ENCODE data around the gene RXFP1. TPM values are rescaled to one million over a fixed set of nuclear protein-coding genes. Genes with fewer than 3 reads are reported as not detected.
"Not testable (repeated sequence)": the region's sequence is repeated elsewhere in the genome, so short reads cannot be mapped to it uniquely, and the experiment has no call there.

RXFP1 gene
- polyA plus RNA-seq, 1 donor: 0.19 TPM

DNA sequence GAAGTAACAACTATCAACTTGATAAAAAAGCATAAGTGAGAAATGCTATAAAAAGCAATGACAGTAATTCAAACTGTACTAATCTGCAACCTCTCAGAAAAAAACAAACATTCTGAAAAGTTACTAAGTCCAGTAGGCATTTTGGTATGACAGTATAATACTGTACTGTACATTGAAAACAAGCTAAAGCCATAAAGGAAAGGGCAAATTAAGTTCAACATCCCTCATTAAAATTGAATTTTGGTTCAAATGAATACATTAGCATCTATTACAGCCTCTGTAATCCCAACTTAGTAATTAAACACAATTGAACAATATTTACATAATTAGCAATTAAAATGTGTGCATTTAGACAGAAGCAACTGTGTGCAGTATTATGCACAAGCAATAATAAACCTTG is 96.3 kb downstream of the RXFP1 start:
- DNase-seq: no peak

DNA sequence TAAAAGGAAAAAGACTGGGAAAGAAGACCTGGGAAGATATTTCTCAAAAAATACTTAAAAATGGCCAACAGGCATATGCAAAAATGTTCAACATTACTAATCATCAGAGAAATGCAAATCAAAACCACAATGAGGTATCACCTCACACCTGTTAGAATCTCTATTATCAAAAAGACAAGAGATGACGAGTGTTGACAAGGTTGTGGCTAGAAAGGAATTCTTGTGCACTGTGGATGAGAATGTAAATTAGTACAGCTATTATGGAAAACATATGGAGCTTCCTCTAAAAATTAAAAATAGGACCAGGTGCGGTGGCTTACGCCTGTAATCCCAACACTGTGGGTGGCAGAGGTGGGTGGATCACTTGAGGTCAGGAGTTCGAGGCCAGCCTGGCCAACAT is 100.0 kb downstream of the RXFP1 start:
- DNase-seq: no peak

DNA sequence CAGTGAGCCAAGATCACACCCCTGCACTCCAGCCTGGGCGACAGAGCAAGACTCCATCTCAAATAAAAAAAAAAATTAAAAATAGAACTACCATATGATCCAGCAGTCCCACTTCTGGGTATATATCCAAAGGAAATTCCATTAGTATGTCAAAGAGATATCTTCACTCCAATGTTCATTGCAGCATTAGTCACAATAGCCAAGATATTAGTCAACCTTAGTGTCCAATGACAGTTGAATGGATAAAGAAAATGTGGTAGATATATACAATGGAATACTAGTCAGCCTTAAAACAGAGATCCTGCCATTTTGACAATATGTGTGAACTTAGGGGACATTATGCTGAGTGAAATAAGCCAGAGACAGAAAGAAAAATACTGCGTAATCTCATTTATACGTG is 100.6 kb downstream of the RXFP1 start:
- no peak for DNase-seq

DNA sequence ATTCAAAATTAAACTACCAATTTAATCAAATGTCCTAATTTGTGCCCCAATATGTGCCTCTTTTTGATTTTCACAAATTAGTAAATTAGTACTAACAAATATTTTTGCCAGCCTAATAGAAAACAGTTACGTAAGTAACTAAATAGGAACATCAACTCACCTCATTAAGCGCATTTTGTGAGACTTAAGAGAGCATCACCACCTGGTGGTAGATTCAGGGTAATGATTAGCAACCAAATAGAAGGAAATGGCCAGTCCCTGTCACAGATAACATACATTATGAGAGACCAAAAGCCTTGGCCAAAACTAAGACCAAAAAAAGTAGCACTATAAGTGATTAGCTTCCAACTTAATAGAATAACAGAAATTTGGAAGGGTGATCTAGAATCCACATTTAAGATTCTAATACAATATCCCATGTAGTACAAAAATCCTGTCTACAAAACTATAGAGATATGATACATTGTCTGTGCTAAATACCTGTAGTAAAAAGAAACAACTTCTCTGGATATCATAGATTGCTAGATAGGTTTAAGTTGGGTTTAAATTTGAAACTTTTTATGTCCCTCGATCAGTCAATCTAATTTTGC is 103.3 kb downstream of the RXFP1 start:
- DNase-seq: peak; percentile 50

DNA sequence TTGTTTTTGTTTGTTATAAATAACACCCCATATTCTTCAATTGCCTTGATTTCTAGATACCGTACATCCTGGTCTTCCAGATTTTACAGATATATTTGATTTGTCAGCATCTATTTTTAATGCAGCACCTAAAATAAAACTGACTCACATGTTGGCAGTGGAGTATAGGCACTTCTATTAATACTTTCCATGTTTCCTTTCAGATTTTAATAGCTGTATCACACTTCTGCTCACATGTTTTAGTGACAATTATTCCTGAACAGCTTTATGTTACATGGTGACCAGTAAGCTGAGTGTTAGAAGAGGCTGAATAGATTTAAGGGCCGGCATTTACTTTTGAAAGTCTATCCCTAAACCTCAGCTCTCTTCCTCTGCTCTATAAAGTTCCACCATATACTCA is 103.9 kb downstream of the RXFP1 start:
- DNase-seq: no peak

DNA sequence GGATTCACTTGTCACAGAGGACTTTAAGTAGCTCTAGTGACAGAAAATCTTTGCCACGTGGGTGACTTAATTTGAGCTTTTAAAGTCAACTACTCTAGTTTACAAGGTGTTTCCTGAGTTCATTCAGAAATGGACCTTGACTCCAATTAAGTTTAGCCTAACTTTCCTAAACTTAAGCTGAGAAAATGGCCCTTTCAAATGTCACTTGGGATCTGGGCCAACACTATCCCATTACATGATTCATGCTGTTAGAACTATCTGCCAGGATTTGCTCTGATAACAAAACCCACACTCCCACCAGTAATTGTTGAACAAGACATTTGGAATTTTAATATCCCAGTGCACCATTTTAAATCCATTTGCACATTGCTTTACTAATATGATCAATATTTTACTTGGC is 109.2 kb downstream of the RXFP1 start:
- DNase-seq: no peak

DNA sequence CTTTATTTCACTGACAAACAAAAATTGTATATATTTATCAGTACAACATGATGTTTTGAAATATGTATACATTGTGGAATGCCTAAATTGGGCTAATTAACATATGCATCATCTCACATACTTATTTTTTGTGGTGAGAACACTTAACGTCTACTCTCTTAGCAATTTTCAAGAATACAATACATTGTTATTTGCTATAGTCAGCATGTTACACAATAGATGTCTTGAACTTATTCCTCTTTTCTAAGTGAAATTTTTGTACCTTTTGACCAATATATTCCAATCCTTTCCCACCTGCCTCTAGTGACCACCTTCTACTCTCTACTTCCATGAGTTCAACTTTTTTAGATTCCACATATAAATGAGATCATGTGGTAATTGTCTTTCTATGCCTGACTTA is 114.9 kb downstream of the RXFP1 start:
- no peak for DNase-seq

DNA sequence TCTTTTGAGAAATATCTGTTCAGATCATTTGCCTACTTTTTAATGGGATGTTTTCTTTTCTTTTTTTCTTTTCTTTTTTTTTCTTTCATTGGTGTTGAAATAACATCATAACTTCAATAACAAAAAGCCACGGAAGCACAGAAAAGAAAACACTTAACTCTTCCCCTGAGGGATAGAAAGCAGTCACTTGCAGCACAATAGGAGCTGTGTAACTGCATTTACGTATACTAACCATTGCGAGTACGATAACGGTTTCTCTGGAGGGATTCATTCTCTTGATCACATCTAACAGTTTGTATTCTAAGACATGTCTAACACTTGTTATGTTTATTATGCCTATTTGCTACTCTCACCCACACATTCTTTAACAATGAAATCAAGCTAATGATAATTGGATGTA is 122.7 kb downstream of the RXFP1 start:
- no peak for DNase-seq

DNA sequence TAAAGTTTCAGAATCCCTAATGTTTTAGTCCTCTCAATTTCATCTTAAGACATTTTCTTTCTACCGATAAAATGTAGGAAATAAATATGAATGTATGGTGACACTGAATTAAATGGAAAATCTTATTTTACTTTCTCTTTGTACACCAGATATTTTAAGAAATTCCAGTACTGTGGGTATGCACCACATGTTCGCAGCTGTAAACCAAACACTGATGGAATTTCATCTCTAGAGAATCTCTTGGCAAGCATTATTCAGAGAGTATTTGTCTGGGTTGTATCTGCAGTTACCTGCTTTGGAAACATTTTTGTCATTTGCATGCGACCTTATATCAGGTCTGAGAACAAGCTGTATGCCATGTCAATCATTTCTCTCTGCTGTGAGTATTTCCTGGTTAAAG is 123.1 kb downstream of the RXFP1 start:
- no peak for DNase-seq

DNA sequence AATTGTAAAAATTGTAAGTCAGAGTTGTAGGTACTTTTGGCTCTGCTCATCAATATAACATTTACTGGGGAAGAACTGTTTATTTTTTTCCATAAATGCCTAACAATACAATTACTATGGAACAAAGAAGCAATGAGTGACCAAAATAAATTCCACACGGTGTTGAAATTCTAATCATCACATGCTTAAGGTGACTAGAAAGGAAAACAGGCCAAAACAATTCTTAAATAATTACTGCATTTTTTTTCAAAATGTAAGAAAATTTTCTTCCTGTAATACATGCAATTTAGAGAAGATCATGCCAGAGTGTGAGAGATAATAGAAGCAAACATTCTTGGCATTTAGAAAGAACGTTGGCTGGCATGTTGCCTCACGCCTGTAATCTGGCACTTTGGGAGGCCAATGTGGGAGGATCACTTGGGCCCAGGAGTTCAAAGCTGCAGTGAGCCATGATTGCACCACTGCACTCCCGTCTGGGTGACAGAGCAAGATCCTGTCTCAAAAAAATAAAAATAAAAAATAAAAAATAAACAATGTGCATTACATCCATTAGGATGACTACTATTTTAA is 127.5 kb downstream of the RXFP1 start:
- DNase-seq: no peak

DNA sequence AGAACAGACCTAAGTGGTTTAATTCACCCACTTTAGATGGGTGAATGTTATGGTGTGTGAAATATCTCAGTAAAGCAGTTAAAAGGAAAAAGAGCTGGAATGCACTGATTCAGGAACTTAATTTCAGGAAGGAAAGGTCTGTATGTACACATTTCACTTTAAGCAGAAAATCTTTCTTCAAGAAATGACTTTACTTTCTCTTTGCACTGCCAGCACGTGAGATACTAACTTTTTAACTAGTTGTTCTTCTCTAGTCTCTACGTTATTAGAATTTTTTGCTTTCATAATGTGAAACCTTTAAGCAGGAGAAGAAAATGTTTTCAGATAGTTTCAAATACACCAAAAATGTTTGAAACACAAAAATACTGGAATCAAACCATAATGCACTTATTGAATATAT is 131.2 kb downstream of the RXFP1 start:
- DNase-seq: no peak

DNA sequence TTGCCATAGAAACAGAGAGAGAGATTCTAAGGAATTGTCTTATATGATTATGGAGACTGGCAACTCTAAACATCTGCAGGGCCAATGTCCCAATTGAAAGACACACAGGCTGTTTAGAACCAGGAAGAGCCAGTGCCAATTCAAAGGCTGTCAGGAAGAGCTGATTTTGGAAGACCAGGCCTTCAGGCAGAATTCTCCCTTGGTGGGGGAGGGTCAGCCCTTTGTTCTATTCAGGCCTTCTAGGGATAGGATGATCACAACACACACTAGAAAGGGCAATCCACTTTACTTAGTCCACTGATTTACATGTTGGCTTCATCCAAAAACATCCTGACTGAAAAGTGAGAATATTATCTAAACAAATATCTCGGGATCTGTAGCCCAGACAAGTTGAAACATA is 134.8 kb downstream of the RXFP1 start:
- no peak for DNase-seq

DNA sequence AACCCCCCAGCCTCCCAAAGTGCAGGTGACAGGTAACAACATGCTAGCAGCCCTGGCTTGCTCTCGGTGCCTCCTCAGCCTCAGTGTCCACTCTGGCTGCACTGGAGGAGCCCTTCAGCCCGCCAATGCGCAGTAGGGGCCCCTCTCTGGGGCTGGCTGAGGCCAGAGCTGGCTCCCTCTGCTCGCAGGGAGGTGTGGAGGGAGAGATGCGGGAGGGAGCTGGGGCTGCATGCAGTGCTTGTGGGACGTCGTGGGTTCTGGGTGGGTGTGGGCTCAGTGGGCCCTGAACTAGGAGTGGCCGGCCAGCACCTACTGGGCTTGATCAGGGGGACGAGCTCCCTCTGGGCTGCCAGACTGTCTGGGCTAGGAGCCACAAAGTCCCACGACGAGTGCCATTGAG is 135.6 kb downstream of the RXFP1 start:
- DNase-seq: no peak

DNA sequence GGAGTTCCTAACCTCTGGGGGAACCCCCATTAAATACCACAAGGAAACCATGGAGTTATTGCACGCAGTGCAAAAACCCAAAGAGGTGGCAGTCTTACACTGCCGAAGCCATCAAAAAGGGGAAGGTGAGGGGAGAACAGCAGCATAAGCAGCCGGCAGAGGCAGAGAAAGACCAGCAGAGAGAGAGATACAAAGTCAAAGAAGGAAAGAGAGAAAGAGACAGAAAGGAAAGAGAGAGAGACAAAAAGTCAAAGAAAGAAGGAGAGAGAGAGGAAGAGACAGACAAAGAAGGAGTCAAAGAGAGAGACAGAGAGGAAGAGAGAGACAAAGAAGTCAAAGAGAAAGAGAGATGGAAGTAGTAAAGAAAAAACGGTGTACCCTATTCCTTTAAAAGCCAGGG is 141.6 kb downstream of the RXFP1 start:
- DNase-seq: not testable (repeated sequence)

DNA sequence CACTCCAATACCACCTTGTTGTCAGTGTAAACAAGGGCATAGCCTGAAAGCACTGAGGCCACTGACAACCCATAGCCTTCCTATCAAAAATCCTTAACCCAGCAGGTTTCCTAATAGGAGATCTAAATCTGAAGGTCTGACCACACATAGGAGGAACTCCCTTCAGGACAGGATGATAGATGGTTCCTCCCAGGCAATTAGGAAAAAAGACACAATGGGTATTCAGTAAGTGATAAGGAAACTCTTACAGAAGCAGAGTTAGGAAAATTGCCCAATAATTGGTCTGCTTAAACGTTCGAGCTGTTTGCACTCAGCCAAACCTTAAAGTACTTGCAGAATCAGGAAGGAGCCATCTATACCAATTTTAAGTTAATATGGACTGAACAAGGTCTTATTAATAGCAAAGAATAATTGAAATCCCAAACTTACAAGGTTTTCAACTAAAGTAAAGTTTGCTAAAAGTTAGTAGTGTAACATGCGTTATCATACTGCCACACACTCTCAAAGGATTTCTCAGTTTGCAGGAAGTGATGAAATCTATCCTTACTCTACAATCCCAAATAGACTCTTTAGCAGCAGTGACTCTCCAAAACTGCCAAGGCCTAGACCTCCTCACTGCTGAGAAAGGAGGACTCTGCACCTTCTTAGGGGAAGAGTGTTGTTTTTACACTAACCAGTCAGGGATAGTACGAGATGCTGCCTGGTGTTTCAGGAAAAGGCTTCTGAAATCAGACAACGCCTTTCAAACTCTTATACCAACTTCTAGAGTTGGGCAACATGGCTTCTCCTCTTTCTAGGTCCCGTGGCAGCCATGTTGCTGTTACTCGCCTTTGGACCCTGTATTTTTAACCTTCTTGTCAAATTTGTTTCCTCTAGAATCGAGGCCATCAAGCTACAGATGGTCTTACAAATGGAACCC is 142.3 kb downstream of the RXFP1 start:
- not testable (repeated sequence) for DNase-seq

DNA sequence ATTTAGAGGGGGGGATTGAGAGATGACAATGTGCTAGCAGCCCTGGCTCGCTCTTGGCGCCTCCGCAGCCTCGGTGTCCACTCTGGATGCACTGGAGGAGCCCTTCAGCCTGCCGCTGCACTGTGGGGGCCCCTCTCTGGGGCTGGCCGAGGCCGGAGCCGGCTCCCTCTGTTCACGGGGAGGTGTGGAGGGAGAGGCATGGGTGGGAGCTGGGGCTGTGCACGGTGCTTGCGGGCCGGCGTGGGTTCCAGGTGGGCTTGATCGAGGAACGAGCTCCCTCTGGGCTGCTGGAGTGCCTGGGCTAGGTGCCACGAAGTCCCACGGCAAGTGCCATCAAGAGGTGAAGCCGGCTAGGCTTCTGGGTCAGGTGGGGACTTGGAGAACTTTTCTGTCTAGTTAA is 143.1 kb downstream of the RXFP1 start:
- DNase-seq: no peak

DNA sequence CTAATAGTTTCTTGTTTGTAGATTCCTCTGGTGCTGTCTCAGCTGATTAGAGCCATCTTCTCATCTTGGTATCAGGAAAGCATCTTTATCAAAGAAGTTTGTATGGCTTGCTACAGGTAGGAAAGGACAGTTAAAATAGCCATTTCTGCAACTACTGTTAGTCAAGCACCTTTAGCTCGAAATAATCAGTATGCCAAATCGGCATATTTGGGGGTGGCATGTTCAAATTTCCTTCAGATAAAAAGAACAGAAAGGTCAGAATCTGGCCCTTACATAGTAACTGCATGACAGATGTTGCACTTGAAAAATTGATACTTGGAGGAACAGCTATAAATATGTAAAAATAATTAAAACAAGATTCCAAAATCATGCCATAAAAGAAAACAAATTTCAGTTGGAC is 145.2 kb downstream of the RXFP1 start:
- no peak for DNase-seq

DNA sequence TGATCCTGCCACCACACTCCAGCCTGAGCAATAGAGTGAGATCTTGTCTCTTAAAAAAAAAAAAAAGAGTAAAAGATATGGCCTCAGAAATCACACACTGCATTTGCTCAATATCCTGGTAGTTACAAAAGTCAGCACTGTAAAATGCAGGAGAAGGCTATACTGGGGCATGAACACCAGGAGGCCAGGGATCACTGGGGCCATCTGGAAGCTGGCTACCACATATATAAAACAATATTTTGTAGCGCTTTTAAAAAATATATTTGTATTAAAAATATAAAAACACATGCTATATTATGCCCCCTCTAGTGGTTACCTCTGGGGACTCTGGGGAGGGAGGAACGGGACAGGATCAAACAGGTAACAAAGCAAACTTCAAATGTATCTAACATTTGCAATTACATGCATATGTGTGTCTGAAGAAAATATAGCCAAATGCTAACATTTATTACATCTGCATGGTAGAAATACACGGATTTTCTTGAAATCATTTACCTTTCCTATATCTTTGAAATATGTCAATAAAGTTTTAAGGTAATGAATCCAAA is 146.0 kb downstream of the RXFP1 start:
- DNase-seq: no peak

DNA sequence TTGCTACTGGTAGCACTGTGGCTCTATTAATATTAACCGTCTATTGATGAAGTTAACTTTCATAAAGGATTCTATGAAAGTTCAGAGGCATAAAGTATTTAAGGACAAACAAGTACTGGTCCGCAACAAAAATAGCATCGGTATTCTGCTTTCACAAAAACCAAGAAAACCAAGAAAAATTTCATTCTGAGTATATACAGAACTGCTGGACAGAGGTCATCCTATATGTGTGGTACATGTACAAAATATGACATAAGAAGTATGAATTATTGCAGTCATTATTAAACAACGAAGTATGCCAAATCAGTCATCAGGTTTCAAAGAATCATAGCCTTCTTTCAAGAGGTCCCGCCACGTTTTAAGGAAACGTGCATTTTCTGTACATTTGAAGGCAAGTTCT is 147.6 kb downstream of the RXFP1 start:
- DNase-seq: no peak

DNA sequence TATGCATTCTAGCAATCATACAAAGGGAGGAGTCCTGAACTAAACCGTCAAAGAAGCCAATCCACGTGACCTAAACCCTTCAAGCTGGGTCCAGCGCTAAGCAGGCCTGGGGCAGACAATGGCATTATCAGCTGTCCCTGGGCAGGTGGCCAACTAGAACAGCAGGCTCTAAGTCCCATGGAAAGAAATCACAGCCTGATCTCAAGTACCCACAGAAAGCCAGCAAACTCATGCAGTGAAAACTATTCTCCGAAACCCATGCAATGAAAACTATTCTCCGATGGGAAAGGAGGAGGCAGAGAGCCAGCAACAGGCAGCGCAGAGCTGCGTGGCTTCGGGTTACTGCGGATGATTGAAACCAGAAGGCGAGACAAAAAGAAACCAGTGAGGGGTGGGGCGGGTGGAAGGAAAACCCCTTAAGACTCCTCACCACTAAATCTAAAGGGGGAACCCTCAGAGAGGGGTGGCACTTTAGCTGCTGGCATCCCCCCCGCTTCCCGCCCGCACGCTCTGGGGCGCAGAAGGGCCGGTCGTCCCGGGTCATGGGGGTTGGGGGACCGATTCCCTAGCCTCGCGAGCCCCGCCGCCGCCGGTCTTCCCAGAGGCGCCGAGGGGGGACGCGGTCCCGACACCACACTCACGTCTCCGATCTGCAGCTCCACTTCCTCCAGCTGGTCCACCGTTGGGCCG is 149.4 kb downstream of the RXFP1 start:
- DNase-seq: peak; percentile 83

DNA sequence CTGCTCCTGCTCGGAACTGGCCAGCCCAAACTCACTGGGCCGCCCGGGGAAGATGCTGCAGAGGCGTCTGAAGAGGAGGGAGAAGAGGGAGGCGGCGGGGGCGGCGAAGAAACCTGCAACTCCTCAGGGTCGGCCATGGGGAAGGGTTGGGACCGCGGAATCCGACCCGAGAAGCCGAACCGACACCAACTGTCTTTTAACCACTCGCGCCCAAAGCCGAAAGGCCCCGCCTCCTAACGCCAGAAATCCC is 149.9 kb downstream of the RXFP1 start, which contains the start of gene C4orf46:
C4orf46 (minus strand) TSS at position 223 of the 250 bp plus-strand sequence; CDS start at position 137, 86 bp downstream.
- no peak for DNase-seq

DNA sequence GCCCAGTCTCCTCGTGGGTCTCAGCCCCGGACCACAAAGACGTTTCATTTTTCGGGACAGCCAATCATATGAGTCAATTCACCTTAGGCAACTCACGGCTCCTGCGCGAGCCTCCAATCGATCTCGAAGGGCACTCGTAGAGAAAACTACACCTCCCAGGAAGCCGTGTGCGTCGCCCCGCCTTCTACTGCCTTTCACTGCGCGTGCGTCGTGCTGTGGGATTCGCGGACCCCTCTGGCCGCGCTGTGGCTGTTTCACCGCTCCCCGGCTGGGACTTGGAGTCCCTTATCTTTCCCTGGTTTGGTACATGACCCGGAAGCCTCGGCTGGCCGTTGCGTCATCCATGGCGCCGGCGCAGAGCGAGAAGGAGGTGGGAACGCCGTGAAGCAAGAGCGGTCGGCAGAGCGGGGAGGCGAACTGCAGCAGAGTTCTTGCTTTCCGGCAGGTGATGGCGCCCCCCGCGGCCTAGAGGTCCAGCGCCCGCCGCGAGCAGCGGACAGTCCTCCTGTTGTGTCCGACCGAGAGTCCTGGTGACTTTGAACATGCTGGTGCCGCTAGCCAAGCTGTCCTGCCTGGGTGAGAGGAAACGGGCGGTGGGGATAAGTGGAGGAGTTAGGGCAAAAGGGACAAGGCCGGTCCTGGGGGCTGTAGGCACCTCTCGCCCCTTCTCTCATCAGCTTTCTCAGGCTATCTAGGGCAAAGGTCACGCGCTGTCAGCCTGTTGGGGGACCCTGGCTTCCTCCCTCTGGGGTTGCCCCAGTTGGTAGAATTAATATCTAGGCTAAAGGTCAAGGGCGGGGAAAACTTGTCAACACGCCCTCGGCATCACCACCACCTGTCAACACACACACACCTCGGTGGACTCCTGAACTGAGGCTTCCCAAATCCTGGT is 150.5 kb downstream of the RXFP1 start, which contains the start of gene ETFDH:
ETFDH (plus strand) TSS at position 382 of the 892 bp plus-strand sequence; CDS start at position 543, 161 bp downstream.
- DNase-seq: peak; percentile 100

Measured in hindlimb muscle (tissue), 1 donor.